ENCODE measurements around the gene PML. TPM values are rescaled to one million over a fixed set of nuclear protein-coding genes. Genes with fewer than 3 reads are reported as not detected.

The PML gene
- total RNA-seq, 1 experiment from 2014 or later: 24.6 TPM

- Histone ChIP-seq H4K91ac (ENCODE audit: insufficient read length, low read depth, low read length) (no peak overlapping the region), H4K8ac (replicated peaks; ENCODE audit: insufficient read length, low read depth, low read length) (no peak overlapping the region), H2BK15ac (ENCODE audit: low read depth, low read length) (no peak overlapping the region), H3K79me2 (ENCODE audit: insufficient read depth, low read length) (no peaks in the 10 kb centered on the region), H3K23ac (ENCODE audit: insufficient read length, low read depth, low read length) (no peak overlapping the region), H2BK5ac (ENCODE audit: insufficient read length, low read length) (no peak overlapping the region), H2BK20ac (ENCODE audit: low read depth, low read length, poor library complexity, severe bottlenecking) (no peak overlapping the region), H4K5ac (ENCODE audit: insufficient read length, low read depth, low read length) (no peak overlapping the region), H3K4me1 (ENCODE audit: insufficient read depth, low read length) (no peaks in the 10 kb centered on the region), H3K9ac (ENCODE audit: extremely low read depth, insufficient read length, low read length) (no peak overlapping the region), H3K27ac (ENCODE audit: insufficient read length, low read depth, low read length) (no peak overlapping the region), H2AK5ac (ENCODE audit: insufficient read length, low read length) (no peak overlapping the region), H3K56ac (ENCODE audit: insufficient read length, low read depth, low read length) (no peak overlapping the region), H2BK120ac (ENCODE audit: low read depth, low read length, poor library complexity, severe bottlenecking) (no peak overlapping the region), H3T11ph (ENCODE audit: low read length) (no peak overlapping the region), H2AFZ (ENCODE audit: low read length) (no peak overlapping the region), H2BK12ac (ENCODE audit: insufficient read length, low read depth, low read length) (no peak overlapping the region), H3K4ac (ENCODE audit: low read depth, low read length) (no peak overlapping the region), H3K27me3 (ENCODE audit: insufficient read depth, low read length) (no peaks in the 10 kb centered on the region), H3K79me1 (ENCODE audit: insufficient read depth, low read depth, low read length, poor library complexity, severe bottlenecking) (no peaks in the 10 kb centered on the region), H3K18ac (ENCODE audit: insufficient read length, low read depth, low read length) (no peak overlapping the region), H4K20me1 (ENCODE audit: control insufficient read depth, insufficient read depth, insufficient read length) (no peaks in the 10 kb centered on the region), H3K14ac (ENCODE audit: insufficient read depth, low read length) (no peak overlapping the region), H3K23me2 (ENCODE audit: insufficient read length, low read depth, low read length, poor library complexity, severe bottlenecking) (no peaks in the 10 kb centered on the region), H3K9me3 (ENCODE audit: control insufficient read depth, low read depth, low read length) (no peaks in the 10 kb centered on the region), H3K4me2 (ENCODE audit: insufficient read depth, insufficient read length, low read length) (no peak overlapping the region)
- no peak for DNase-seq
- WGBS (ENCODE audit: extremely low coverage, insufficient read length, low lambda C conversion rate): no CpG with 5 or more reads among the region's 10 CpGs
- H3K9me3 Mint-ChIP-seq: no peaks in the 10 kb centered on the region
- TF ChIP-seq CTCF (conservative IDR thresholded peaks at IDR 0.05): no peak
- H3K27ac Mint-ChIP-seq: no peak overlapping the region
- H3K4me1 Mint-ChIP-seq: peaks cover 9 to 30% of the 10 kb centered on the region in 2 experiments
- H3K36me3 Mint-ChIP-seq (ENCODE audit: insufficient read depth in 1 of 3, low read depth in 3 of 3): no peaks in the 10 kb centered on the region; a peak in 1 of 7 replicates
- H3K27me3 Mint-ChIP-seq (ENCODE audit: low read depth): peaks cover 12% of the 10 kb centered on the region
- no peak overlapping the region; a peak in 1 of 5 replicates for H3K4me3 Mint-ChIP-seq
Measured at GRCh38 chr15:73952913-73953750, 41.4 kb upstream of the PML start.

All from H9 (cell line).